Measurements from ENCODE around the gene AHSA1. TPM values are rescaled to one million over a fixed set of nuclear protein-coding genes. Genes with fewer than 3 reads are reported as not detected.
"Not testable (repeated sequence)": the region's sequence is repeated elsewhere in the genome, so short reads cannot be mapped to it uniquely, and the experiment has no call there.

Gene AHSA1
- total RNA-seq: 122 TPM
- long read RNA-seq, transcript AHSA1-201 (9 exons, 1,402 nt): major isoform, 65 of 75 reads
- long read RNA-seq, partial matches to known transcripts: 5 of 75 reads
- long read RNA-seq, other reads (novel, unspliced or antisense): 1 of 75 reads

DNA sequence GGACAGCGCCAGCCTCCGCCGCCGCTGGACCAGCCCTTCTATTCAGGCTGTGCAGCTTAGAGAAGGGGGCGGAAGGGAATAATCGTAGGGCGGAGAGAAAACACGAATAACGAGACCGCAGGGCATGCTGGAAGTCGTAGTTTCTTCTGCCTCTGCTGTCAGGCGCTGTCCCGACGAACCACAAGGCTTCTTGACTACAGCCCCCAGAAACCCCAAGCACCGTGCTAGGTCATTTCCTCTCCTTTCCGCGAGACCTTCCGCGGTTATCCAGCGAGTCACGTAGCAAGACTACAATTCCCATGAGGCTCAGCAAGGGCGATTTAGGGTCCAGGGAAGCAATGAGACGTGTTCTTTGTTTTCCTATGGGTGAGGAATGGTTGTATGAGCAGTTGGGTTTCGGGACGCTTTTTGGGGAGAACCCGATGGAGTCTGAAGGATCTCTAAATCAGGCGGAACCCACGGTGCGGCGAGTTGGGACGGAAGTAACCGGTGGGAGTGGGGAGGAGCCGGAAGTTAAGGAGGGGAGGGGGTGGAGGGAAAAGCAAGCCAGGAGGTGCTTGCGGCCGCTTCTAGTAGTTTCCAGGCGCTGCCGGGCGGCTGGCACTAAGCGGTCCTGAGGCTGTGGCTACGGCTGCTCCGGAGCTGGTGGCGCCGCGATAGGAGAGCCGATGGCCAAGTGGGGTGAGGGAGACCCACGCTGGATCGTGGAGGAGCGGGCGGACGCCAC is at the start of gene AHSA1, which contains the start of gene VIPAS39:
Gene AHSA1, plus strand, starts transcription at position 572 of the 727 bp plus-strand sequence. Its CDS starts 97 bp downstream, at position 669.
Gene VIPAS39, minus strand, starts transcription at position 80 of the 727 bp plus-strand sequence. CDS start 3,499 bp downstream, outside the sequence.
- peaks cover 46% of the 10 kb centered on the region for H3K36me3 ChIP-seq
- ATAC-seq: peak; percentile 99
- TF ChIP-seq, protein P1, sequence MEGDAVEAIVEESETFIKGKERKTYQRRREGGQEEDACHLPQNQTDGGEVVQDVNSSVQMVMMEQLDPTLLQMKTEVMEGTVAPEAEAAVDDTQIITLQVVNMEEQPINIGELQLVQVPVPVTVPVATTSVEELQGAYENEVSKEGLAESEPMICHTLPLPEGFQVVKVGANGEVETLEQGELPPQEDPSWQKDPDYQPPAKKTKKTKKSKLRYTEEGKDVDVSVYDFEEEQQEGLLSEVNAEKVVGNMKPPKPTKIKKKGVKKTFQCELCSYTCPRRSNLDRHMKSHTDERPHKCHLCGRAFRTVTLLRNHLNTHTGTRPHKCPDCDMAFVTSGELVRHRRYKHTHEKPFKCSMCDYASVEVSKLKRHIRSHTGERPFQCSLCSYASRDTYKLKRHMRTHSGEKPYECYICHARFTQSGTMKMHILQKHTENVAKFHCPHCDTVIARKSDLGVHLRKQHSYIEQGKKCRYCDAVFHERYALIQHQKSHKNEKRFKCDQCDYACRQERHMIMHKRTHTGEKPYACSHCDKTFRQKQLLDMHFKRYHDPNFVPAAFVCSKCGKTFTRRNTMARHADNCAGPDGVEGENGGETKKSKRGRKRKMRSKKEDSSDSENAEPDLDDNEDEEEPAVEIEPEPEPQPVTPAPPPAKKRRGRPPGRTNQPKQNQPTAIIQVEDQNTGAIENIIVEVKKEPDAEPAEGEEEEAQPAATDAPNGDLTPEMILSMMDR (IDR thresholded peaks at IDR 0.05): no peak
- peak within 1 kb of the TSS; percentile 92 for H3K4me3 ChIP-seq
- DNase-seq: peak; percentile 96
- no peaks in the 10 kb centered on the region for H3K9me3 ChIP-seq
- peak within 1 kb of the TSS; percentile 91 for H3K27ac ChIP-seq
- peaks cover 27% of the 10 kb centered on the region for H3K4me1 ChIP-seq
- no peaks in the 10 kb centered on the region for H3K27me3 ChIP-seq (ENCODE audit: low read depth)
- intact Hi-C loops (cut with DNase I): no loop called here

DNA sequence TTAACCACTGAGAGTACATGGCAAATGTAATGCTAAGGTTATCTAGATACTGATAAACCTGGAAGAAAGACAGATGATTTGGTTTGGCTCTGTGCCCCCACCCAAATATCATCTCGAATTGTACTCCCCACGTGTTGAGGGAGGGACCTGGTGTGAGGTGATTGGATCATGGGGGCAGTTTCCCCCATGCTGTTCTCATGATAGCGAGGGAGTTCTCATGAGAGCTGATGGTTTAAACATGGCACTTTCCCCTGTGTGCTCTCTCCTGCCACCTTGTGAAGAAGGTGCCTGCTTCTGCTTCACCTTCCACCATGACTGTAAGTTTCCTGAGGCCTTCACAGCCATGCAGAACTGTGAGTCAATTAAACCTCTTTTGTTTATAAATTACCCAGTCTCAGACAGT is 48.8 kb upstream of the AHSA1 start:
- Histone ChIP-seq H3K27me3 (ENCODE audit: low read depth) (no peaks in the 10 kb centered on the region), H3K4me3 (no peak overlapping the region), H3K36me3 (no peaks in the 10 kb centered on the region), H3K9me3 (no peaks in the 10 kb centered on the region), H3K4me1 (peaks cover 9% of the 10 kb centered on the region), H3K27ac (no peak overlapping the region)
- intact Hi-C loops (cut with DNase I): no loop called here
- no peak for ATAC-seq
- TF ChIP-seq, protein P1 (IDR thresholded peaks at IDR 0.05): no peak
- DNase-seq: no peak

DNA sequence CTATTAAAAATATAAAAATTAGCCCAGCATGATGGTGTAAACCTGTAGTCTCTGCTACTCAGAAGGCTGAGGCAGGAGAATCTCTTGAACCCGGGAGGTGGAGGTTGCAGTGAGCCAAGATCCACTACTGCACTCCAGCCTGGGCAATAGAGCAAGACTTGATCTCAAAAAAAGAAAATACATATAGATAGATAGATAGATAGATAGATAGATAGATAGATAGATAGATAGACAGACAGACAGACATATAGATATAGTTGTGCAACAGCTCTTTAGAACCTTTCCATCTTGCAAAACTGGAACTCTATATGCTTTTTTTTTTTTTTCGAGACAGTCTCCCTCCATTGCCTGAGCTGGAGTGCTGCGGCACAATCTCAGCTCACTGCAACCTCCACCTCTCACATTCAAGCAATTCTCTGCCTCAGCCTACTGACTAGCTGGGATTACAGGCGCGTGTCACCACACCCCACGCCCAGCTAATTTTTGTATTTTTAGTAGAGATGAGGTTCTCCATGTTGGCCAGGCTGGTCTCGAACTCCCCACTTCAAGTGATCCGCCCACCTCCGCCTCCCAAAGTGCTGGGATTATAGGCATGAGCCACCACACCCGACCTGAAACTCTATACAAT is 42.4 kb upstream of the AHSA1 start:
- H3K36me3 ChIP-seq; H3K27ac ChIP-seq; DNase-seq; ATAC-seq; intact Hi-C loops (cut with DNase I); H3K4me3 ChIP-seq; H3K4me1 ChIP-seq; H3K27me3 ChIP-seq (ENCODE audit: low read depth): not testable (repeated sequence)
- H3K9me3 ChIP-seq: peaks cover 20% of the 10 kb centered on the region

DNA sequence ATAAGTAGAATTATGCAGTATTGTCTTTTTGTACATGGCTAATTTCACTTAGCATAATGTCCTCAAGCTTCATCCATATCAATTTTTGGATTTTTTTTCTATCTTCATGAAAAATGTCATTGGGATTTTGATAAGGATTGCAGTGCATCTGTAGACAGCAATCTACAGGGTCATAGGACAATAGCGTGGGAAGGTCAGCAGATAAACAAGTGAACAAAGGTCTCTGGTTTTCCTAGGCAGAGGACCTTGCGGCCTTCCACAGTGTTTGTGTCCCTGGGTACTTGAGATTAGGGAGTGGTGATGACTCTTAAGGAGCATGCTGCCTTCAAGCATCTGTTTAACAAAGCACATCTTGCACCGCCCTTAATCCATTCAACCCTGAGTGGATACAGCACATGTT is 41.8 kb upstream of the AHSA1 start:
- H3K36me3 ChIP-seq; ATAC-seq; intact Hi-C loops (cut with DNase I); H3K27ac ChIP-seq; H3K27me3 ChIP-seq (ENCODE audit: low read depth); H3K4me1 ChIP-seq; H3K4me3 ChIP-seq; DNase-seq: not testable (repeated sequence)
- H3K9me3 ChIP-seq: peaks cover 20% of the 10 kb centered on the region

DNA sequence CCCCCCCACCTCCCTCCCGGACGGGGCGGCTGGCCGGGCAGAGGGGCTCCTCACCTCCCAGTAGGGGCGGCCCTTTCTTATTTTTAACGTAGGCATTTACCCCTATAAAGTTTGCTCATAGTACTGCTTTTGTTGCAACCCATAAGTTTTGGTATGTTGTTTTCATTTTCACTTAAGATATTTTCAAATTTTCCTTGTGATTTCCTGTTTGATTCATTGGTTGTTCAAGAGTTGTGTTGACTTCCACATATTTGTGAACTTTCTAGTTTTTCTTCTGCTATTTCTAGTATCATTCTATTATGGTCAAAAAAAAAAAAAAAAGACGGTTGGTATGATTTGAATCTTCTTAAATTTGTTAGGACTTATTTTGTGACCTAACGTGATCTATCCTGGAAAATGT is 41.1 kb upstream of the AHSA1 start:
- no peak for ATAC-seq
- TF ChIP-seq, protein P1 (IDR thresholded peaks at IDR 0.05): no peak
- Histone ChIP-seq H3K4me3 (no peak overlapping the region), H3K9me3 (peaks cover 20% of the 10 kb centered on the region), H3K27me3 (ENCODE audit: low read depth) (no peaks in the 10 kb centered on the region), H3K27ac (no peak overlapping the region), H3K36me3 (peaks cover 6% of the 10 kb centered on the region), H3K4me1 (no peaks in the 10 kb centered on the region)
- no peak for DNase-seq
- intact Hi-C loops (cut with DNase I): no loop called here

DNA sequence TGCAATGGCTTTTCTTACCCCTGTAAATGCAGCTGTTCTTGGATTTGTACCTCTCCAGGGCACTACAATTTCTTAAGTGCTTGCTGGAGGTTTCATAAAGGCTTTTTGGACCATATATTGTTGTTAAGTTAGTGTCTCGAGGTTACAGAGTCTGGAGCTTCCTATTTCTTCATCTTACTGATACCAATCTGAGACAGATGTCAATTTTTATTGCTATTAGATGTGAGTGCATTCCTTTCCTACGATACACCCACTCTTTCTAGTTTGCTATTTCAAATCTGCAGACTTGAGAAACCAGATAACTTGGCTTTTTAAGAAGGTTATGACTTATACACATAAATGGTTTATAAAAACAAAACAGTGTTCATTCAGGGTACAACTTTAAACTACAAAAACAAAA is 36.7 kb upstream of the AHSA1 start:
- Histone ChIP-seq H3K36me3 (peaks cover 50% of the 10 kb centered on the region), H3K9me3 (peaks cover 20% of the 10 kb centered on the region), H3K27me3 (ENCODE audit: low read depth) (no peaks in the 10 kb centered on the region), H3K4me3 (no peak overlapping the region), H3K4me1 (no peaks in the 10 kb centered on the region), H3K27ac (no peak overlapping the region)
- no peak for ATAC-seq
- intact Hi-C loops (cut with DNase I): no loop called here
- TF ChIP-seq, protein P1 (IDR thresholded peaks at IDR 0.05): no peak
- no peak for DNase-seq
